ENCODE measurements around the gene SLC35B2. TPM values are rescaled to one million over a fixed set of nuclear protein-coding genes. Genes with fewer than 3 reads are reported as not detected.
A peak's percentile ranks its signal among the peaks of the same experiment; 100 is the strongest.

The SLC35B2 gene
- total and polyA plus RNA-seq, 9 of the 15 experiments (the other 6 are each of a cell fraction or from before 2014, with no cell fraction given) = 14.5 to 59.1 (median 47.1) TPM

GRCh38 chr6:44234101-44235025, 23.0 kb downstream of the SLC35B2 start (continued):
- peak; percentile 57; the same call in 1 of the 2 replicates for TF ChIP-seq ESRRA (IDR thresholded peaks at IDR 0.05; ENCODE audit: borderline replicate concordance, low read depth)
- no peak for TF ChIP-seq ATF6 (CRISPR knock-in tag; IDR thresholded peaks at IDR 0.05)
- TF ChIP-seq ZBTB7A (IDR thresholded peaks at IDR 0.05; ENCODE audit: borderline replicate concordance, control insufficient read depth, low read depth, low read length) = peak; percentile 66; the same call in 1 of the 2 replicates
- TF ChIP-seq ZNF668 (CRISPR knock-in tag; IDR thresholded peaks at IDR 0.05) = 0 out of 2 replicates have a peak, but pooled peaks have one; percentile 33
- TF ChIP-seq LEF1 (IDR thresholded peaks at IDR 0.05) = no peak
- TF ChIP-seq ZNF592 (IDR thresholded peaks at IDR 0.05) = 0 out of 2 replicates have a peak, but pooled peaks have one; percentile 23
- peak; percentile 78 for TF ChIP-seq CTCFL (IDR thresholded peaks at IDR 0.05; ENCODE audit: borderline replicate concordance, insufficient read depth, low read depth, low read length, poor library complexity, severe bottlenecking)
- TF ChIP-seq FOXM1 (IDR thresholded peaks at IDR 0.05; ENCODE audit: low read depth) = peak; percentile 23; the same call in 1 of the 2 replicates
- TF ChIP-seq FOXM1 (CRISPR knock-in tag; IDR thresholded peaks at IDR 0.05; ENCODE audit: low read depth) = no peak
- TF ChIP-seq MTF1 (CRISPR knock-in tag; IDR thresholded peaks at IDR 0.05; ENCODE audit: borderline replicate concordance) = 0 out of 2 replicates have a peak, but pooled peaks have one; percentile 12
- peak; percentile 53 for TF ChIP-seq RBM39 (optimal IDR thresholded peaks at IDR 0.05; ENCODE audit: low read depth, low read length)
- TF ChIP-seq FOXK1 (CRISPR knock-in tag; IDR thresholded peaks at IDR 0.05; ENCODE audit: borderline replicate concordance) = 0 out of 2 replicates have a peak, but pooled peaks have one; percentile 15
- TF ChIP-seq XRCC4 (IDR thresholded peaks at IDR 0.05; ENCODE audit: extremely low read depth, insufficient read depth, insufficient read length) = no peak
- TF ChIP-seq SIN3B (IDR thresholded peaks at IDR 0.05; ENCODE audit: low read depth) = peak; percentile 16; the same call in 1 of the 2 replicates
- TF ChIP-seq SIX5 (IDR thresholded peaks at IDR 0.05; ENCODE audit: borderline replicate concordance in 1 of 2, insufficient read depth in 1 of 2, low read depth in 1 of 2, low read length in 2 of 2) = no peak
- TF ChIP-seq NR1H2 (CRISPR knock-in tag; IDR thresholded peaks at IDR 0.05) = no peak
- TF ChIP-seq NFIC (IDR thresholded peaks at IDR 0.05) = peak; percentile 76
- TF ChIP-seq ZNF12 (CRISPR knock-in tag; IDR thresholded peaks at IDR 0.05) = no peak

Data from K562 (cell line).